HG03066 (cell line): ENCODE data around the gene C11orf98.
"Not testable (repeated sequence)": the region's sequence is repeated elsewhere in the genome, so short reads cannot be mapped to it uniquely, and the experiment has no call there.

ENCODE experiments used
- ATAC-seq: cut with Tn5 transposase; IDR thresholded peaks from one replicate; pipeline ENCODE4 v1.9.1; 2021; ENCODE audit warnings: low read depth; ENCODE audit not compliant: unreplicated experiment

The C11orf98 gene

DNA sequence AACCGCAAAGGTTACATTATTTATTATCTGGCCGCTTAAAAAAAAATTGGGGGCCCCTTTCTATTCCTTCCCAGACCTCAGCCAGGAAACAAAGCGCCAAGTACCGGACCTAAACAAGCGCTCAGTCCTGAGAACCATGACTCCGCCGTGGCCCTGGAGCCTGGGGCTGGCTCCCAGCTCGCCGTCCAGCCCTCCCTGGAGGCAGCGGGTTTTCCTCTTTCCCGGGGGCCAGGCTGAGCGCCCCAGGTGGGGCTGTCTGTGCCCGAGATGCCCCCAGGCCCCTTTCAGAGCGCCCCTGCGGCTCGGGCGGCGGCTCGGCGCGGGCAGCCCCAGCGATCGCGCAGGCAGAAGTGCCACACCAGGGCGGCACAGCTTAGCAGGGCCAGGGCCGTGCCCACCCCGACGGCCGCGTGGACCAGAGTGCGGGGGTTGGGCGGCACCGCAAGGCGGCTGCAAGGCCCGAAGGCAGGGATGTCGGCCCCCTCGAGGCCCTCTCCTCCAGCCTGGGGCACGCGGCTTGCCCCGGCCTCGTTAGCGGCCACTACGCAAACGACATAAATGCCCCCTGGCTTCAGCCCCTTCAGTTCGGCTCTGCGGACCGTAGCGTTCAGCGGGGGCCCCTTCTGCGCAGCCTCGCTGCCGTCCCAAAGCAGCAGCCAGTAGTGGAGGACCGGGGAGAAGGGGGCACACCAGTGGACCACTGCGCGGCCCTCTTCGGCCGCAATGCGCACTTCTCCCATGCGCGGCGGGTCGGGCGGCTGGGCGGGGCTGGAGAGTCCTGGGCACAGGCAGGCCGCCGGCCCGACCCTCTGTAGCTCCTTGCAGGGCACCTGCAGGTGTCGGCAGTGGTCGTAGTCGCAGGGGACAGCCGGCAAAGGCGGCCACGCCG lies 22.7 kb upstream of the C11orf98 start:
- no peak for ATAC-seq

DNA sequence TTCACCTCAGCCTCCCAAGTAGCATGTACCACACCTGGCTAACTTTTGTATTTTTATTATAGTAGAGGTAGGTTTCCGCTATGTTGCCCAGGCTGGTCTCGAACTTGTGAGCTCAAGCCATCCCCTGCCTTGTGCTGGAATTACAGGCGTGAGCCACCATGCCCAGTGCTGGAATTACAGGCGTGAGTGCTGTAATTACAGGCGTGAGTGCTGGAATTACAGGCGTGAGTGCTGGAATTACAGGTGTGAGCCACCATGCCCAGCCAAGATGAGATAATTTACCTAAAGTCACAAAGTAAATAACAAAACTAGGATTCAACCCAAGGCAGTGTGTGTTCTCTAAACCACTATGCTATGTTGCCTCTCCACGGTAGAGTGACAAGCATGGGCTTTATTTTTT lies 17.5 kb upstream of the C11orf98 start:
- ATAC-seq = no peak

DNA sequence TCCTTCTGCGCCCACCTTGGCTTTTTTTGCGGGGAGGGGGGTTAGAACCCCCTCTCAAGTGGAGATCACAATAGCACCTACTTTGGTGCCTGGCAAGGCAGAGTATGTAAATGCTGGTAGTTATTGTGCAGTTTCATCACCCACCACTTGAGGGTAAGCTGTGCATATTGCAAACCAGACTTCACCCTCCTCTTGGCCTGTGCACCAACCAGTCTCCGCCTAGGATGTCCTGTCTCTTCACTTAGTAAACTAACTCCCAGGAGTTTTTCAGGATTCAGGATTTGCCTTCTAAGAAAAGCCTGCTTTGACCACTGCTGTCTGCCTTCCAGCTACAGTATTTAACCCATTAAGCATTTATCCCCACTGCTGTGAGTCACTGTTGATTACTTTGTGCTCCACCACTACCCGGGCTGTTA lies 15.8 kb upstream of the C11orf98 start:
- ATAC-seq = no peak

DNA sequence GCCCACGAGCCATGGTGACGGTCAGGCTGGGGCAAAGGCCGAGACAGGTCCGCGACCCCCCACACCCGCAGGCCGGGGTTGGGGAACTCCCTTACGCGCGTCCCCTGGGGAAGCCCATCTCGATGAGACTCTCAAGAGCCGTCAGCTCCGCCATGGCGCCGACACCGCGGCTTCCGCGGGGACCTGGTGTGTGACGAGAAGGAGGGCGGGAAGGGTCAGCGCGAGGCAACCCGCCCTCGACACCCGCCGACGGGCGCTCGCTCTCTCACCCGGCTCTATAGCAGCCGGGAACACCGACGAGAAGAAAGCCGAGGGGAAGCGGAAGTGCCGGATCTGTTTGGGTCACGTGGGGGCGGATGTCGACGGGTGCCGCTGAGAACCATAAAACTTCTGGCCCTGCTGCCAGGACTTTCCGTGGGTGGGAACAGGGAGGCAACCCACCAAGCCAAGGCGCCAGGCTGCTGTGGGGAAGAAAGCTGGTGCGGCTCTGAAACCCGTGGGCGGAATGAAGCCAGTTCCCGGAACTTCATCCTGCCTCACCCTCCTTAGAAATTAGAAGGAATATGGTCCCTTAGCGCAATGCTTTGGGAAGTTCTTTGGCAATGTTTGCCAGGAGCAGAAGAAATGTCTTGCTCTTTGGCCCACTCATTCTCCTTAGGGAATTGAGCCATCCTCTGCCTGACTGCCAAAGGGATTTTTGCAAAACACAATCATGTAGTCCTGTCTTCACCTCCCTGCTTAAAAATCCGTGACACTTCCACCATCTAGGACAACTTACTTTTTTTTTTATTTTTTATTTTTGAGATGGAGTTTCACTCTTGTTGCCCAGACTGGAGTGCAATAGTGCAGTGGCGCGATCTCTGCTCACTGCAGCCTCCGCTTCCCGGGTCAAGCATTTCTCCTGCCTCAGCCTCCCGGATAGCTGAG lies 14.0 kb upstream of the C11orf98 start, which contains the start of gene UBXN1:
Gene UBXN1, minus strand, starts transcription at position 304 of the 927 bp plus-strand sequence. Its CDS starts 150 bp downstream, at position 154.
- peak; percentile 69 for ATAC-seq

DNA sequence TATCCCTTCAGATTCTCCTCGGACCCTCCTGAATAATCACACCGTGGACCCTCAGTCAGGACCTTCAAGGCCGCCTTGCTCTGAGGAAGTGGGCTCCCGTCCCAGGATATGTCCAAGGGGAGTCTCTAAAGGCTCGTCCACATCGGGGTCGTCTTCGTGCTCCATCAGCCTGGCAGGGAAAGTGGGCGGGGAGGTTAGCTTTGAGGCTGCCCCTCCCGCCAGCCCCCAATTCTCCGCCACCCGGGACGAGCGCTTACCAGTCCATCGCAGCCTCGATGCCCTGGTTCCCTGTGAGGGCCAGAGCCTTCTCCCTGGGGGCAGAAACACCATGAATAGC lies 13.4 kb upstream of the C11orf98 start:
- no peak for ATAC-seq

DNA sequence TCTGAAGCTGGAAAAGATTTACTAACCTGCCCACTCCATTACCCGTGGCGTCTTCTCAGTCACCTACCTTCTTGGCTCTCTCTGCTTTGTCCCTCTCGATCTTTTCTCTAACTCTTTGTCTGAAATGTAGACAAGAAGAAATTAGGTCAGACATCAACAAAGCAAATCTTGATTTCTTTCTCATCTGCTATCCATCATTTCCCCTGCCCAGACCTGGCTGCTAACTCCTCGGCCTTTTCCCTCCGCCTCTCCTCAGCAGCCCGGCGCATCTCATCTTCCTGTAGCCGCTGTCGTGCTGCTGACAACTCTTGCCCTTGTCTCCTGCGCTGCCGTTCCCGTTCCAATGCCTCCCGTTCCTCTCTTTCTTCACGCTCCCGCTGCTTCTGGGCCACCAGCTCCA lies 12.7 kb upstream of the C11orf98 start:
- no peak for ATAC-seq

DNA sequence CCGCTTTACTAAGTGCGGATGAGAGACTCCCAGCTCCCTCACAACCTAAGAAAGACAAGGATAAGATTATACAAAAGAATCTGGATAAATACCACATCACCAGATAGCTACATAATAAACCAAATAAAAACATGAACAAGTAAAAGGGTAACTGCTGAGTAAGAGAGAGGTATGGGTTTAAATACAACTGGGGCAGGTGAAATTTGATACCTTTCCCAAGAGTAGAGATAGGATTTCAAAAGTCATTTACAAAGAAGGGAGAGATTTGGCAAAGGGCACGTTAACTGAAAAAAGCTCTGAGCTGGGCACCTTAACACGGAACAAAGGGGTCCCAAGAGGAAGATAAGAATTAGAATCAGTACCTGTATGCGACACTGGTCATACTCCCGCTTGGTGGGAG lies 12.1 kb upstream of the C11orf98 start:
- no peak for ATAC-seq

DNA sequence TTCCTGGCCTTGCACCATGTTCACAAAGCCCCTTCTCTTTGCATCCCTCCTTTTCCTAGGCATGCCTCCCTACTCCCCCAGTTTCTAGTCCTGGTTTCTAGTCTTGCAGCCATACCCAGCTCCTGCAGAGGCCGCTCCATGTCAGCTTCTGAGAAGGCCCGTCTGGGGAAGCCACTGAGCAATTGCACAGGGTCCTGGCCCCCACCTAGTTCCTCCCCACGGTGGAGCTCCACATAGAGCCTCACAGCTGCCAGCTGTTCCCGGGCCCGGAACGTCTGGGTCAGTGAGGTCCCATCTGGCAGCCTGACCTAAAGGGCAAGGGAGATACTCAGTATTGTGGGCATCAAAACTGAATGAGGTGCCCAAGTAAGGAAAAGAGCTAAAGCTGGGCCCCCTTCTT lies 11.7 kb upstream of the C11orf98 start:
- ATAC-seq = no peak

DNA sequence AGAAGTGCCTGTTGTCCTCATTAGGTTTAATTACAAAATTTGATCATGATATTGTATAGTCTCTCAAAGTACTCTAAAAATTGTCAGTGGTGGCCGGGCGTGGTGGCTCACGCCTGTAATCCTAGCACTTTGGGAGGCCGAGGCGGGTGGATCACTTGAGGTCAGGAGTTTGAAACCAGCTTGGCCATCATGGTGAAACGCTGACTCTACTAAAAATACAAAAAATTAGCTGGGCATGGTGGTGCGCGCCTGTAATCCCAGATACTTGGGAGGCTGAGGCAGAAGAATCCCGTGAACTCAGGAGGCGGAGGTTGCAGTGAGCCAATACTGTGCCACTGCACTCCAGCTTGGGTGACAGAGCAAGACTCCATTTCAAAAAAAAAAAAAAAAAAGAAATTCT lies 10.4 kb upstream of the C11orf98 start:
- ATAC-seq = not testable (repeated sequence)

DNA sequence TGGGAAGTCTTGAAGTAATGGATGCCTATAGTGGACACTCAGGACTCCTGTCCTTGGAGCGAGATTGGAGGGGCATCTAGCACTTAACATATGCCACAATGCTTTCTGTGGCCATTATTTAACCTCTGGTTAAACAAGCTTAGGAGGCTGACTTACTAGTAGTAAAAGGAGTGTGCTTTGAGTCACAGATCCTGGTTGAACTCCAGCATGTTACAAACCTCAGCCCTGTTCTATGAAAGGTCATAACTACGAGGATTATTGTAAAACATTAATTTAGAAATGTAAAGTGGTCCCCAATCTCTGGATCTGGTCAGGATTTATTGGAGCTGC lies 8.2 kb upstream of the C11orf98 start:
- ATAC-seq = no peak

DNA sequence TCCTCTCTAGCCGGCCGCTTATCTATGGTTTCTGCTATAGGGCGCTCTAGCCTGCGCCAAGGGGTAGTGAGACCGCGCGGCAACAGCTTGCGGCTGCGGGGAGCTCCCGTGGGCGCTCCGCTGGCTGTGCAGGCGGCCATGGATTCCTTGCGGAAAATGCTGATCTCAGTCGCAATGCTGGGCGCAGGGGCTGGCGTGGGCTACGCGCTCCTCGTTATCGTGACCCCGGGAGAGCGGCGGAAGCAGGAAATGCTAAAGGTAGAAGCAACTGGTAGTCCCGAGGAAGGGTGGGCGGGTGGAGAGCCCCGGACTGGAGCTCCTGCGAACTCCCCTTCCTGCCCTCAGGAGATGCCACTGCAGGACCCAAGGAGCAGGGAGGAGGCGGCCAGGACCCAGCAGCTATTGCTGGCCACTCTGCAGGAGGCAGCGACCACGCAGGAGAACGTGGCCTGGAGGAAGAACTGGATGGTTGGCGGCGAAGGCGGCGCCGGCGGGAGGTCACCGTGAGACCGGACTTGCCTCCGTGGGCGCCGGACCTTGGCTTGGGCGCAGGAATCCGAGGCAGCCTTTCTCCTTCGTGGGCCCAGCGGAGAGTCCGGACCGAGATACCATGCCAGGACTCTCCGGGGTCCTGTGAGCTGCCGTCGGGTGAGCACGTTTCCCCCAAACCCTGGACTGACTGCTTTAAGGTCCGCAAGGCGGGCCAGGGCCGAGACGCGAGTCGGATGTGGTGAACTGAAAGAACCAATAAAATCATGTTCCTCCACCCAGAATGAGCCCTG lies 6.8 kb upstream of the C11orf98 start, which contains the start of the genes LBHD1 and UQCC3:
Gene LBHD1, minus strand, starts transcription at position 660 of the 782 bp plus-strand sequence. CDS start 2,236 bp downstream, outside the sequence.
Gene UQCC3, plus strand, starts transcription at position 66 of the 782 bp plus-strand sequence. Its CDS starts 73 bp downstream, at position 139.
- peak; percentile 64 for ATAC-seq

DNA sequence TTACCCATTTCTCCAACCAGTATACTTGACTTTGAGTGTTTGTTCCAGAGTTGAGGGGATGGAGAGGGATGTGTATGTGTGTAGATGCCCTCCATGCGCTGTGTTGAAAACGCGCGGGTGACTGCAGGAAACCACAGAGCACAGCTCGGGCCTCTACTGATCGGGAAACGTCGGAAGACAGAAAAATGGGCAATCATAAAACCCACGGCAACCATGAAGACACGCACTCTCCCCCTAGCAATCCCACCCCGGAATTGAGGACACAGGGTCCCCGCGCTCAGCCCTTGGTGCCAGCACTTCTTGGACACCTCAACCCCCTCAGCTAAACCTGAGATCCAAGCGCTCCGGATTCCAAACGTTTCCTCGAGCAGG lies 6.2 kb upstream of the C11orf98 start:
- no peak for ATAC-seq

DNA sequence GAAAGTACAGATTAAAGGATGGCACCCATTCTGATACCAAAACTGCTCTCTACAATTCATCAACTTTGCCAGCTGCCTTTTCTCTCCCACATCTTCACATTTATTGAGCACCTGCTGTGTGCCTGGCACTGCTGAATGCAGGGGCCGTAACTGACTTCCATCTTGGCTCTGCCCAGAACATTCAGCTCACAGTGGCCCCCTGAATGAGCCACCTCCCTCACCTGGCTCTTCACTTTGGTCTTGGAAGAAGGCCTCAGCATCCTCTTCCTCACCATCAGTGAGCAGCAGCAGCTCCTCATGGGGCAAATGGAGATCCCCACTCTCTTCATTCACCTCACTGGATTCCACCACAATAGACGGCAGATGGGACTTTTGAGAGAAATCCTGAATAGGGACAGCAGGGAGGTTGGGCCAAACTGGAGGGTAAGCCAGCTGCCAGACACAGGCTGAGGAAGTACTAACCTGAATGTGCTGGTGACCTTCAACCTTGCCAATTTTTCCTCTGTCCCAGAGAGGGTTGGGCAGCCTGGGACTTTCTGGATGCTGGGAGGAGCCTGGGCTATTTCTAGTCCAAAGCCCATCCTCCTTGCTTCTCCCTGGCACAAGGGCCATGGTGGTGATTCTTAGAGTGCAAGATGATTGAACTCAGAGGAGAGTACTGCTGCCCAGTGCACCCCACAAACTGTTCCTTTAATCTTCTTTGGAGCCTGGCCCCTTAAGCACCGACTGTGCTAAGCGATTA lies 4.6 kb upstream of the C11orf98 start:
- no peak for ATAC-seq

DNA sequence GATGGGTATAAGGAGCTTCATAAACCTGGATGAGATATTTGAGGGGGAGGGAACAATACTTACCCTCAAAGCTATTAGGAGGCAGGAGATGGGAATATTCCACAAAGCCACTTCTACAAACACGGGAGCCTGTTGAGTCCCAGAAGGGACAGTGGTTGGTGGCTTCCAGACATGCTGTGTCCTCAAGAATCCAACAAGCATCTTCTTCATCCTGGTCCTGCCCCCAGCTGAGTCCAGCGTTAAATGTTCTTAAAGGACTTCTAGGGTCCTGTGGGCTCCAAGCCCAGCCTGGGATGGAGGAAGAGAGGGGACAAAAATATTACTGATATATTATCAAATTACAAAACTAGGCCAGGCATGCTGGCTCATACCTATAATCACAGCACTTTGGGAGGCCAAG lies 2.5 kb upstream of the C11orf98 start:
- ATAC-seq = no peak

DNA sequence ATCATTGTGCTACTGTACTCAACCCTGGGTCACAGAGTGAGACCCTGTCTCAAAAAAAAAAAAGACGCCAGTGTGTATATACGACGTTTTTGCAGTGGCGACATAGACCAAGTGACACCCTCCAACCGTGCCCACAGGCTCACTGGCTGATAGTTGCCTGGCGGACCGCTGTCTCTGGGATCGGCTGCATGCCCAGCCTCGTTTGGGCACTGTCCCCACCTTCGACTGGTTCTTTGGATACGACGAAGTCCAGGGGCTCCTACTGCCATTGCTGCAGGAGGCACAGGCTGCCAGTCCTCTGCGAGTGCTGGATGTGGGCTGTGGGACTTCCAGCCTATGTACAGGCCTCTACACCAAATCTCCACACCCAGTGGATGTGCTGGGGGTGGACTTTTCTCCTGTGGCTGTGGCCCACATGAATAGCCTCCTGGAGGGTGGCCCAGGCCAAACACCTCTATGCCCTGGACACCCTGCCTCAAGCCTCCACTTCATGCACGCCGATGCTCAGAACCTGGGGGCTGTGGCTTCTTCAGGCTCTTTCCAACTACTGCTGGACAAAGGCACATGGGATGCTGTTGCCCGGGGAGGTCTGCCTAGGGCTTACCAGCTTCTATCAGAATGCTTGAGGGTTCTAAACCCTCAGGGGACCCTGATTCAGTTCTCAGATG lies 1.4 kb upstream of the C11orf98 start:
- ATAC-seq = no peak

DNA sequence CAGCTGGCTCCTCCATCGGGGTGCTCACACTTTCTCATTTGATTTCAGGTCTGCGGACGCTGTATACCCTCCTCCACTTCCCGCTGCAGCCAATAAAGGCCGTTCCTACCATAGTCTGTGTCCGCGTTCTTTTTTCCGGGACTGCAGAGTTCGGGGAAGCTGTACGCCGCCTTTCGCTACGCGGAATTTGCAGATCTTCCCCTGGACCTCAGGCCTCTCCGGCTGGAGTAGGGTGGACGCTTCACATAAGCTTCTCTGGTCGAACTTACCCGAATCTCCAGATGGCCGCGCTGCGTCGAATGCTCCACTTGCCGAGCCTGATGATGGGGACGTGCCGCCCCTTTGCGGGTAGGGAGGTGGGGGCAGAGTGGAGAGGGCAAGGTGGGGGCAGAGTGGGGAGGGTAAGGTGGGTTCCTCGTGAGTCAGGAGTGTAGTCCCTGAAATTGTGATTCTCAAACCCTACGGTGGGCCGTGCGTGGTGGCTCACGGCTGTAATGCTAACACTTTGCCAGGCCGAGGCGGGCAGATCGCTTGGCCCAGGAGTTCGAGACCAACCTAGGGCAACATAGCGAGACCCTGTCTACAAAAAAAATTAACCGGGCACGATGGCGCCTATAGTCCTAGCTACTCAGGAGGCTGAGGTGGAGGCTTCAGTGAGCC lies 719 bp upstream of the C11orf98 start:
- peak; percentile 17 for ATAC-seq

DNA sequence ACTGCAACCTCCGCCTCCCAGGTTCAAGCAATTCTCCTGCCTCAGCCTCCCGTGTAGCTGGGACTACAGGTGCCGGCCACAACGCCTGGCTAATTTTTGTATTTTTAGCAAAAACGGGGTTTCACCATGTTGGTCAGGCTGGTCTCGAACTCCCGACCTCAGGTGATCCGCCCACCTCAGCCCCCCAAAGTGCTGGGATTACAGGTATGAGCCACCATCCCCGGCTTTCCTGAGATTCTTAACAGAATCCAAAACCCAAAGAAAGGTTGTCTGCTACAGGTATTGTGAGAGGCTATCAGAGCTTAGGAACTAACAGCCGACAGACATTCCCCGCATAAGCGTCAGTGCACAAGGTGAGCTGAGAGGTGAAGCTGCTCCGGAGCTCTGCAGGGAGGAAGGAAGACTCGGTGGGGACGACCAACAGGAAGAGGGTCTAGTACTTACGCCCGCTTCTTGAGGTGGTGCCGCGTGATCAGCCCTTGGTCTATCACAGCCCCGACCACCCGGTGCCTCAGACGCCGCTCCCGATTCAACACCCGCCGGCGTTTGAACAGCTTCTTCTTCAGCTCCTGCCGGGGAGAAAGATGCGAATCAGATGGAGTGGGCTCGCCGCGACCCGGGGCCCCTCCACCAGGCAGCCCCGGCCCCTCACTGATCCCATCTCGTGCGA lies 470 bp downstream of the C11orf98 start:
- peak; percentile 27 for ATAC-seq

DNA sequence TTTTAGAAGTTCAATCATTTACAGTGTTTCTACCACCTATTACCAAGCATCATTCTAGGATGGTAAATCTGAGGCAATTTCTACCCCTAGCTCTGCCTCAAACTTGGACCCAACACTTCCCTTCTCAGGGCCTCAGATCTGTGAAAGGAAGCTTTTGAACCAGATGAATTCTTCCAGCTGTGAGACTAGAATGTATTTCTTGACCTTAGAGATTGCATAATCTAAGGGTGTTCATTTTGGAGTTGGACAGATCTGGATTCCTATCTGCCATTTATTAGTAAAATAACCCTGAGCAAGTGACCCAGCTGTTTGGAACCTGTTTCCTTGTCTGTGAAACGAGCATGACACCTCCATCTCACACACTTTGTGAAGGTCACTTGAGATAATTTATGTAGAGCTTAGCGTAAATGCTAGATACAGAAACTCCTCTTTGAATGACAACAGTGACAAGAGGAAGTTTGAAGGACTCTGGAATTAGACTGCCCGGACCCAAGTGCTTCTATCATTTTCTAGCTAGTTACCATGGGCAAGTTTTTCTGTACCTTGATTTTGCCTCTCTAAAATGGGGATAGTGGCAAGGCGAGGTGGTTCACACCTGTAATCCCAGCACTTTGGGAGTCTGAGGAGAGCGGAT lies 8.1 kb downstream of the C11orf98 start:
- no peak for ATAC-seq
